Activated naive CD4-positive, alpha-beta T cell treated with anti-CD3 and anti-CD28 coated beads, Interleukin-2, amount 50 U/mL, for 24 hours (primary cell): ENCODE measurements around the gene AUP1.
"Not testable (repeated sequence)": the region's sequence is repeated elsewhere in the genome, so short reads cannot be mapped to it uniquely, and the experiment has no call there.

Experiments
- H3K27ac Mint-ChIP-seq: one replicate; pipeline ENCODE4 v1.8.0; 2021; ENCODE audit warnings: mild to moderate bottlenecking, mixed read lengths
- H3K27me3 Mint-ChIP-seq: one replicate; pipeline ENCODE4 v1.8.0; 2021; ENCODE audit warnings: mixed read lengths
- H3K36me3 Mint-ChIP-seq: one replicate; pipeline ENCODE4 v1.8.0; 2021; ENCODE audit warnings: mixed read lengths
- H3K4me1 Mint-ChIP-seq: one replicate; pipeline ENCODE4 v1.8.0; 2021; ENCODE audit warnings: mixed read lengths
- H3K4me3 Mint-ChIP-seq: one replicate; pipeline ENCODE4 v1.8.0; 2021; ENCODE audit warnings: mild to moderate bottlenecking, mixed read lengths
- H3K9me3 Mint-ChIP-seq: one replicate; pipeline ENCODE4 v1.8.0; 2021; ENCODE audit warnings: mixed read lengths

AUP1 gene

GRCh38 chr2:74562126-74562775, 32.7 kb upstream of the AUP1 start:
- Mint-ChIP-seq H3K4me3 (no peak overlapping the region), H3K9me3 (no peaks in the 10 kb centered on the region), H3K27me3 (peaks cover 3% of the 10 kb centered on the region), H3K27ac (no peak overlapping the region), H3K4me1 (peaks cover 8% of the 10 kb centered on the region), H3K36me3 (no peaks in the 10 kb centered on the region)

GRCh38 chr2:74561022-74561421, 31.5 kb upstream of the AUP1 start:
- not testable (repeated sequence) for H3K4me1 Mint-ChIP-seq, H3K36me3 Mint-ChIP-seq, H3K4me3 Mint-ChIP-seq, H3K27me3 Mint-ChIP-seq, H3K27ac Mint-ChIP-seq, H3K9me3 Mint-ChIP-seq

- H3K4me1 Mint-ChIP-seq: peaks cover 4% of the 10 kb centered on the region
- no peaks in the 10 kb centered on the region for H3K9me3 Mint-ChIP-seq
- H3K27me3 Mint-ChIP-seq: peaks cover 3% of the 10 kb centered on the region
- H3K4me3 Mint-ChIP-seq: no peak overlapping the region
- no peaks in the 10 kb centered on the region for H3K36me3 Mint-ChIP-seq
- no peak overlapping the region for H3K27ac Mint-ChIP-seq
These were observed 31.1 kb upstream of the AUP1 start for GRCh38 chr2:74560591-74560990.

- Mint-ChIP-seq H3K4me3 (no peak overlapping the region), H3K27me3 (peaks cover 3% of the 10 kb centered on the region), H3K4me1 (peaks cover 9% of the 10 kb centered on the region), H3K9me3 (no peaks in the 10 kb centered on the region), H3K27ac (no peak overlapping the region), H3K36me3 (no peaks in the 10 kb centered on the region)
These were observed 30.4 kb upstream of the AUP1 start for GRCh38 chr2:74559912-74560311.

GRCh38 chr2:74558284-74559230, 29.1 kb upstream of the AUP1 start:
- H3K36me3 Mint-ChIP-seq: no peaks in the 10 kb centered on the region
- H3K4me3 Mint-ChIP-seq: no peak overlapping the region
- H3K27me3 Mint-ChIP-seq: peaks cover 3% of the 10 kb centered on the region
- no peaks in the 10 kb centered on the region for H3K9me3 Mint-ChIP-seq
- H3K27ac Mint-ChIP-seq: no peak overlapping the region
- peaks cover 9% of the 10 kb centered on the region for H3K4me1 Mint-ChIP-seq

- H3K4me1 Mint-ChIP-seq: peaks cover 9% of the 10 kb centered on the region
- H3K4me3 Mint-ChIP-seq: peak overlapping the region; percentile 47
- no peaks in the 10 kb centered on the region for H3K36me3 Mint-ChIP-seq
- peaks cover 1% of the 10 kb centered on the region for H3K27me3 Mint-ChIP-seq
- H3K9me3 Mint-ChIP-seq: no peaks in the 10 kb centered on the region
- H3K27ac Mint-ChIP-seq: no peak overlapping the region
These were observed 27.4 kb upstream of the AUP1 start for GRCh38 chr2:74556831-74557370.

GRCh38 chr2:74556159-74556558, 26.7 kb upstream of the AUP1 start:
- no peaks in the 10 kb centered on the region for H3K9me3 Mint-ChIP-seq
- peaks cover 9% of the 10 kb centered on the region for H3K4me1 Mint-ChIP-seq
- peaks cover 8% of the 10 kb centered on the region for H3K27me3 Mint-ChIP-seq
- peak overlapping the region; percentile 84 for H3K27ac Mint-ChIP-seq
- H3K36me3 Mint-ChIP-seq: no peaks in the 10 kb centered on the region
- peak overlapping the region; percentile 58 for H3K4me3 Mint-ChIP-seq

GRCh38 chr2:74555610-74556103, 26.2 kb upstream of the AUP1 start:
- Mint-ChIP-seq H3K4me1 (peaks cover 9% of the 10 kb centered on the region), H3K36me3 (no peaks in the 10 kb centered on the region), H3K27me3 (peaks cover 9% of the 10 kb centered on the region), H3K4me3 (peak overlapping the region; percentile 95), H3K27ac (peak overlapping the region; percentile 88), H3K9me3 (no peaks in the 10 kb centered on the region)

- no peaks in the 10 kb centered on the region for H3K36me3 Mint-ChIP-seq
- H3K4me3 Mint-ChIP-seq: peak overlapping the region; percentile 95
- H3K9me3 Mint-ChIP-seq: no peaks in the 10 kb centered on the region
- peaks cover 14% of the 10 kb centered on the region for H3K27me3 Mint-ChIP-seq
- peaks cover 9% of the 10 kb centered on the region for H3K4me1 Mint-ChIP-seq
- peak overlapping the region; percentile 88 for H3K27ac Mint-ChIP-seq
These were observed 25.5 kb upstream of the AUP1 start for GRCh38 chr2:74554820-74555531.

- Mint-ChIP-seq H3K36me3 (no peaks in the 10 kb centered on the region), H3K4me1 (peaks cover 9% of the 10 kb centered on the region), H3K27ac (peak within 1 kb of the TSS; percentile 88), H3K4me3 (peak within 1 kb of the TSS; percentile 95), H3K27me3 (peaks cover 19% of the 10 kb centered on the region), H3K9me3 (no peaks in the 10 kb centered on the region)
These were observed 24.6 kb upstream of the AUP1 start, which contains the start of the genes DOK1 and LOXL3 for GRCh38 chr2:74553892-74554819. DOK1 (plus strand) TSS chr2:74554720; CDS start chr2:74554755, 35 bp downstream. LOXL3 (minus strand) TSS chr2:74553942; CDS start chr2:74552634, 1,308 bp downstream.

- peak overlapping the region; percentile 67 for H3K4me3 Mint-ChIP-seq
- no peaks in the 10 kb centered on the region for H3K9me3 Mint-ChIP-seq
- peaks cover 23% of the 10 kb centered on the region for H3K27me3 Mint-ChIP-seq
- H3K36me3 Mint-ChIP-seq: no peaks in the 10 kb centered on the region
- peak overlapping the region; percentile 43 for H3K27ac Mint-ChIP-seq
- peaks cover 13% of the 10 kb centered on the region for H3K4me1 Mint-ChIP-seq
These were observed 23.7 kb upstream of the AUP1 start for GRCh38 chr2:74552914-74553811.

- Mint-ChIP-seq H3K36me3 (no peaks in the 10 kb centered on the region), H3K27me3 (peaks cover 31% of the 10 kb centered on the region), H3K4me1 (peaks cover 16% of the 10 kb centered on the region), H3K27ac (no peak overlapping the region), H3K4me3 (peak overlapping the region; percentile 55), H3K9me3 (no peaks in the 10 kb centered on the region)
These were observed 22.7 kb upstream of the AUP1 start for GRCh38 chr2:74551942-74552913.

GRCh38 chr2:74551530-74551929, 22.0 kb upstream of the AUP1 start:
- Mint-ChIP-seq H3K4me1 (peaks cover 16% of the 10 kb centered on the region), H3K27me3 (peaks cover 33% of the 10 kb centered on the region), H3K9me3 (no peaks in the 10 kb centered on the region), H3K36me3 (no peaks in the 10 kb centered on the region), H3K4me3 (no peak overlapping the region), H3K27ac (peak overlapping the region; percentile 10)
